GM12878 (cell line): ENCODE measurements around the gene CNTNAP2. TPM values are rescaled to one million over a fixed set of nuclear protein-coding genes. Genes with fewer than 3 reads are reported as not detected.

Source experiments
- ATAC-seq: fragments of 200-7000 bp; cut with Tn5 transposase; 3 replicates; pipeline ENCODE4 v1.9.1; 2020; ENCODE audit warnings: mild to moderate bottlenecking, moderate library complexity
- BruUV-seq: library from RNA; stranded (reverse); fragments of 400-500 nt; replicated peaks from 2 replicates; lab custom pipeline; 2021; lab: Mats Ljungman, UMichigan
- CTCF ChIA-PET: fragments of 300-600 bp; sonication (Branson Sonifier 250); formaldehyde crosslinking; extraction: SDS; loops from one replicate; lab custom pipeline; 2021; ENCODE audit warnings: inconsistent platforms; lab: Yijun Ruan, JAX
- POLR2A ChIA-PET: fragments of 350-600 bp; formaldehyde crosslinking; extraction: SDS; loops from one replicate; lab custom pipeline; 2021; ENCODE audit warnings: inconsistent platforms; lab: Charles Lee
- RAD21 ChIA-PET: fragments of 300-600 bp; sonication (Branson Sonifier 250); formaldehyde crosslinking; loops from one replicate; lab custom pipeline; 2023; ENCODE audit warnings: antibody characterized with exemption; ENCODE audit not compliant: unreplicated experiment; lab: Charles Lee
- SMC1A ChIA-PET: fragments of 300-600 bp; sonication (Branson Sonifier 250); formaldehyde crosslinking; loops from one replicate; lab custom pipeline; 2023; ENCODE audit not compliant: unreplicated experiment, uncharacterized antibody; lab: Charles Lee
- DNase-seq: peaks from one replicate; pipeline ENCODE4 v3.0.0-alpha.2; 2011; ENCODE audit warnings: low read depth, low spot score
- FAIRE-seq: peaks from 3 replicates; lab custom pipeline; 2011; peaks lifted over from hg19 to GRCh38; lab: Jason Lieb, UNC
- H2AFZ ChIP-seq: 2 replicates; pipeline ENCODE4 v1.6.0; 2011; ENCODE audit warnings: low read depth, low read length, control low read depth; ENCODE audit not compliant: control insufficient read depth
- H3K27ac ChIP-seq: 2 replicates; pipeline ENCODE4 v1.5.1; 2011; ENCODE audit warnings: control low read depth; ENCODE audit not compliant: control insufficient read depth, insufficient read depth
- H3K27me3 ChIP-seq, 2 experiments: replicated peaks in 1 of 2; 2 replicates each; pipeline versions ENCODE4 v1.6.0 to v1.6.1; 2011; ENCODE audit warnings: low read length in 1 of 2; ENCODE audit not compliant: control insufficient read depth in 2 of 2, insufficient read depth in 2 of 2
- H3K36me3 ChIP-seq, 2 experiments: 2 replicates each; pipeline ENCODE4 v1.5.1; 2011; ENCODE audit warnings: low read length in 1 of 2; ENCODE audit not compliant: control insufficient read depth in 2 of 2, insufficient read depth in 2 of 2
- H3K4me1 ChIP-seq: 2 replicates; pipeline ENCODE4 v1.6.1; 2011; ENCODE audit warnings: mild to moderate bottlenecking, low read length, moderate library complexity, mixed read lengths; ENCODE audit not compliant: control insufficient read depth, insufficient read depth
- H3K4me2 ChIP-seq: 2 replicates; pipeline ENCODE4 v1.6.0; 2011; ENCODE audit warnings: control low read depth; ENCODE audit not compliant: control insufficient read depth, insufficient read depth
- H3K4me3 ChIP-seq: fragments of 200-600 bp; sonication (generic); 2 replicates; pipeline ENCODE4 v1.5.1; 2016
- H3K79me2 ChIP-seq: 2 replicates; pipeline ENCODE4 v1.6.0; 2011; ENCODE audit warnings: low read length; ENCODE audit not compliant: control insufficient read depth, insufficient read depth
- H3K9ac ChIP-seq: 2 replicates; pipeline ENCODE4 v1.8.0; 2011; ENCODE audit warnings: low read length, control low read depth, mixed read lengths; ENCODE audit not compliant: control insufficient read depth, insufficient read depth
- H3K9me3 ChIP-seq: replicated peaks from 3 replicates; pipeline ENCODE4 v1.5.1; 2011; ENCODE audit warnings: mild to moderate bottlenecking, low read length; ENCODE audit not compliant: control insufficient read depth, insufficient read depth
- H4K20me1 ChIP-seq: 2 replicates; pipeline ENCODE4 v1.6.0; 2011; ENCODE audit not compliant: control insufficient read depth, insufficient read depth
- EGR1 ChIP-seq, 2 experiments: IDR thresholded peaks; 1 replicate in 1 of 2; 2 replicates in 1 of 2; pipeline ENCODE4 v1.6.1; 2011 to 2012; ENCODE audit warnings: low read depth in 2 of 2, low read length in 2 of 2, borderline replicate concordance in 1 of 2, mild to moderate bottlenecking in 1 of 2, moderate library complexity in 1 of 2
- GATAD2B ChIP-seq: fragments of 450-650 bp; conservative IDR thresholded peaks from 2 replicates; pipeline ENCODE4 v1.6.1; 2017; ENCODE audit warnings: low read depth, mild to moderate bottlenecking, moderate library complexity
- HSF1 ChIP-seq: fragments of 150-350 bp; IDR thresholded peaks from 2 replicates; pipeline ENCODE4 v1.6.1; 2014; ENCODE audit warnings: mild to moderate bottlenecking, low read depth, low read length
- MAX ChIP-seq: IDR thresholded peaks from 2 replicates; pipeline ENCODE4 v1.6.1; 2012; ENCODE audit warnings: low read depth, low read length, improper control_type of control experiment
- MTA2 ChIP-seq: fragments of 450-650 bp; IDR thresholded peaks from 2 replicates; pipeline ENCODE4 v1.6.1; 2016; ENCODE audit warnings: low read depth, mild to moderate bottlenecking, moderate library complexity
- MYC ChIP-seq: IDR thresholded peaks from 2 replicates; pipeline ENCODE4 v1.6.1; 2011; ENCODE audit warnings: mild to moderate bottlenecking, low read length, moderate library complexity, inconsistent platforms; ENCODE audit not compliant: insufficient read depth, insufficient replicate concordance, insufficient read length, severe bottlenecking
- NFYB ChIP-seq: IDR thresholded peaks from 2 replicates; pipeline ENCODE4 v1.6.1; 2011; ENCODE audit warnings: low read depth, mild to moderate bottlenecking, low read length, improper control_type of control experiment, moderate library complexity; ENCODE audit not compliant: insufficient read depth
- SREBF2 ChIP-seq: IDR thresholded peaks from 2 replicates; pipeline ENCODE4 v1.6.1; 2012; ENCODE audit warnings: mild to moderate bottlenecking, low read length
- STAT1 ChIP-seq: fragments of 450-650 bp; conservative IDR thresholded peaks from 2 replicates; pipeline ENCODE4 v1.6.1; 2014; ENCODE audit warnings: antibody characterized with exemption, mild to moderate bottlenecking
- SUPT20H ChIP-seq: IDR thresholded peaks from 2 replicates; pipeline ENCODE4 v1.6.1; 2011; ENCODE audit warnings: low read depth, mild to moderate bottlenecking, low read length, moderate library complexity, borderline replicate concordance; ENCODE audit not compliant: control insufficient read depth
- TAF1 ChIP-seq: IDR thresholded peaks from 2 replicates; pipeline ENCODE4 v1.6.1; 2011; ENCODE audit warnings: mild to moderate bottlenecking, low read depth, low read length, borderline replicate concordance
- TBL1XR1 ChIP-seq: IDR thresholded peaks from 2 replicates; pipeline ENCODE4 v1.6.1; 2012; ENCODE audit warnings: low read depth, low read length, improper control_type of control experiment
- TCF7 ChIP-seq: IDR thresholded peaks from 2 replicates; pipeline ENCODE4 v1.6.1; 2014; ENCODE audit warnings: antibody characterized with exemption, borderline replicate concordance
- YY1 ChIP-seq: IDR thresholded peaks from 2 replicates; pipeline ENCODE4 v1.6.1; 2011; ENCODE audit warnings: low read depth, mild to moderate bottlenecking, low read length
- ZNF24 ChIP-seq: fragments of 450-650 bp; IDR thresholded peaks from 2 replicates; pipeline ENCODE4 v1.6.1; 2017; ENCODE audit warnings: antibody characterized with exemption, mild to moderate bottlenecking
- ZZZ3 ChIP-seq: IDR thresholded peaks from 2 replicates; pipeline ENCODE4 v1.6.1; 2011; ENCODE audit warnings: low read depth; ENCODE audit not compliant: control insufficient read depth, insufficient read length
- WGBS: methylation state at CpG from one replicate; pipeline ENCODE4 v1.1.6; 2016; ENCODE audit warnings: low lambda C conversion rate; ENCODE audit not compliant: insufficient replicate concordance, insufficient coverage; ENCODE audit errors: missing lambda C conversion rate; 5-methylcytosine and 5-hydroxymethylcytosine counted together
- in situ Hi-C: fragments of 300-500 bp; cut with MboI; formaldehyde crosslinking; loops from 9 replicates; pipeline ENCODE4 v1.14.3; 2018; ENCODE audit warnings: mixed read lengths
- intact Hi-C: fragments of 100-400 bp; cut with micrococcal nuclease; formaldehyde crosslinking; loops from one replicate; pipeline ENCODE4 v1.14.2; 2022; ENCODE audit not compliant: unreplicated experiment
- polyA plus RNA-seq, 11 experiments: library from polyadenylated mRNA; depleted of rRNA in 4 of 11; unstranded in 6 of 11; stranded (reverse) in 5 of 11; fragments of >200 nt; fragmentation: Nextera tagmentation in 4 of 11; fragmentation: Illumina TruSeq in 1 of 11; extraction: Ambion mirVana in 4 of 11; extraction: Trizol in 1 of 11; gene quantifications; 1 replicate in 1 of 11; 2 replicates in 10 of 11; pipeline versions ENCODE4 v1.2.1 to v1.2.3, GENCODE V29; 2011 to 2016; ENCODE audit warnings: inconsistent platforms in 2 of 11, missing spikeins in 2 of 11, low read depth in 1 of 11
- total RNA-seq, 4 experiments: library from RNA; depleted of rRNA in 3 of 4; stranded (reverse); fragments of >200 nt in 3 of 4; fragmentation: Illumina TruSeq in 1 of 4; extraction: Trizol in 1 of 4; gene quantifications; 2 replicates each; pipeline versions ENCODE4 v1.2.1 to v1.2.3, GENCODE V29; 2013 to 2021

CNTNAP2 gene
- total and polyA plus RNA-seq, 10 of the 15 experiments (the other 5 are each of a cell fraction or from before 2014, with no cell fraction given): 0.03 to 0.08 (median 0.03) TPM; not detected in 7

GRCh38 chr7:146961617-146962016 is 845.0 kb downstream of the CNTNAP2 start:
- no TSS peak for BruUV-seq
- intact Hi-C loops: no loop called here
- no peaks in the 10 kb centered on the region for H3K79me2 ChIP-seq
- WGBS: 45% methylated on average over 4 of the region's 4 CpGs
- FAIRE-seq (no peak), DNase-seq (no peak), ATAC-seq (no peak)
- H2AFZ ChIP-seq: no peak overlapping the region
- SMC1A ChIA-PET: no interaction called here
- no peak overlapping the region for H3K9ac ChIP-seq
- no peaks in the 10 kb centered on the region for H3K27me3 ChIP-seq
- CTCF ChIA-PET: no interaction called here
- H3K4me3 ChIP-seq: no peak overlapping the region
- POLR2A ChIA-PET: no interaction called here
- no peak for TF ChIP-seq MTA2
- TF ChIP-seq ZNF24: no peak
- TF ChIP-seq MYC: no peak
- TF ChIP-seq ZZZ3: no peak
- TF ChIP-seq MAX: no peak
- TF ChIP-seq SREBF2: no peak
- no peak for TF ChIP-seq GATAD2B
- no peak for TF ChIP-seq TAF1
- TF ChIP-seq NFYB: no peak
- TF ChIP-seq HSF1: no peak
- TF ChIP-seq SUPT20H: no peak
- no peak for TF ChIP-seq TCF7
- no peak for TF ChIP-seq EGR1 (IDR thresholded peaks at IDR 0.05; ENCODE audit: borderline replicate concordance in 1 of 2, low read depth in 2 of 2, low read length in 2 of 2)
- TF ChIP-seq STAT1: no peak
- no peak for TF ChIP-seq YY1
- TF ChIP-seq TBL1XR1: no peak
- H3K4me1 ChIP-seq: no peaks in the 10 kb centered on the region
- in situ Hi-C loops: no loop called here
- H3K9me3 ChIP-seq: no peaks in the 10 kb centered on the region
- RAD21 ChIA-PET: no interaction called here
- H3K36me3 ChIP-seq: no peaks in the 10 kb centered on the region
- no peaks in the 10 kb centered on the region for H4K20me1 ChIP-seq
- no peak overlapping the region for H3K27ac ChIP-seq
- no peak overlapping the region for H3K4me2 ChIP-seq
